Epithelial cell of proximal tubule (primary cell): ENCODE measurements around the gene AQP10. TPM values are rescaled to one million over a fixed set of nuclear protein-coding genes. Genes with fewer than 3 reads are reported as not detected.
"Not testable (repeated sequence)": the region's sequence is repeated elsewhere in the genome, so short reads cannot be mapped to it uniquely, and the experiment has no call there.

Experiments used
- DNase-seq: peaks from one replicate; pipeline ENCODE4 v3.0.0-alpha.2; 2011; ENCODE audit warnings: low read depth
- H3K4me3 ChIP-seq: 2 replicates; pipeline ENCODE4 v1.5.1; 2011; ENCODE audit warnings: low read depth, mild to moderate bottlenecking, low read length
- total RNA-seq: library from RNA; depleted of rRNA; stranded (reverse); fragments of >200 nt; gene quantifications from 2 replicates; pipeline ENCODE4 v1.2.3, GENCODE V29; 2015
- TF ChIP-seq, protein P1 (sequence below): conservative IDR thresholded peaks from 2 replicates; pipeline ENCODE4 v1.5.1; 2012; ENCODE audit warnings: low read depth, mild to moderate bottlenecking, low read length

AQP10 gene
- total RNA-seq, 1 donor from 2014 or later, result not detected

DNA sequence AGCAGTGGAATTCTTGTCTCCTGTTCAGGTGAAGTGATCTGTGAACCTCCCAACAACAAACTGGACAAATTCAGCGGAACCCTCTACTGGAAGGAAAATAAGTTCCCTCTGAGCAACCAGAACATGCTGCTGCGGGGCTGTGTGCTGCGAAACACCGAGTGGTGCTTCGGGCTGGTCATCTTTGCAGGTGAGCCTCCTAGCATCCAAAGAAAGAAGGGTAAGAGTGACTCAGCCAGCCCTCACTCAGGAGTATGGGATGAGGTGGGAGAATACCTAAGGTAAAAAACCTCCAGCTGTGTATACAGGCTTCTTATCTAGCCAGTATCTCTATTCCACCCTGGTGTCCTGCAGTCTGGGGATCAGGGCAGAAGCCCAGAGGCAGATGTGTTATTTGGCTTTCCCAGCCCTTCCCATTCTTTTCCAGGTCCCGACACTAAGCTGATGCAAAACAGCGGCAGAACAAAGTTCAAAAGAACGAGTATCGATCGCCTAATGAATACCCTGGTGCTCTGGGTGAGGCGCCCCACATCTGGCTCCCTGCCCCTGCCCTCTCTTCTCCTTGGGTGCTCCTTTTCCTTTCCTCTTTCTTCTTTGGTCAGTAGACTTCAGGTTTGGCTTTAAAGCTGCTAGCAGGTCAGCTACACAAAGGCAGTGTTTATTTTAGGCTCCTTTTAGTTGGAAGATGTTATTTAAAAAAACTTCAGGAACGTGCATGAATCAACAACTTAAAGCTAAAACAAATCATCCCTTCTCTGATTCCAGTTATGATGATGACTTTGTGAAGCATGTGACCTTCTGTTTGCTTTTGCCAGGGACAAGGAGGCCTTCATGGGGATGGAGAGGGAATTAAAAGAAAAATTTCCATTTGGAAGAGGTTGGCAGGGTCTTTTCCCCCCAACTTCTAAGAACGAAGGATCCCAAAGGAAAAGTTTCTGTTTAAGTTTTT lies 13.5 kb downstream of the AQP10 start:
- TF ChIP-seq, protein P1, sequence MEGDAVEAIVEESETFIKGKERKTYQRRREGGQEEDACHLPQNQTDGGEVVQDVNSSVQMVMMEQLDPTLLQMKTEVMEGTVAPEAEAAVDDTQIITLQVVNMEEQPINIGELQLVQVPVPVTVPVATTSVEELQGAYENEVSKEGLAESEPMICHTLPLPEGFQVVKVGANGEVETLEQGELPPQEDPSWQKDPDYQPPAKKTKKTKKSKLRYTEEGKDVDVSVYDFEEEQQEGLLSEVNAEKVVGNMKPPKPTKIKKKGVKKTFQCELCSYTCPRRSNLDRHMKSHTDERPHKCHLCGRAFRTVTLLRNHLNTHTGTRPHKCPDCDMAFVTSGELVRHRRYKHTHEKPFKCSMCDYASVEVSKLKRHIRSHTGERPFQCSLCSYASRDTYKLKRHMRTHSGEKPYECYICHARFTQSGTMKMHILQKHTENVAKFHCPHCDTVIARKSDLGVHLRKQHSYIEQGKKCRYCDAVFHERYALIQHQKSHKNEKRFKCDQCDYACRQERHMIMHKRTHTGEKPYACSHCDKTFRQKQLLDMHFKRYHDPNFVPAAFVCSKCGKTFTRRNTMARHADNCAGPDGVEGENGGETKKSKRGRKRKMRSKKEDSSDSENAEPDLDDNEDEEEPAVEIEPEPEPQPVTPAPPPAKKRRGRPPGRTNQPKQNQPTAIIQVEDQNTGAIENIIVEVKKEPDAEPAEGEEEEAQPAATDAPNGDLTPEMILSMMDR, result no peak
- no peak for DNase-seq
- no peak overlapping the region for H3K4me3 ChIP-seq

DNA sequence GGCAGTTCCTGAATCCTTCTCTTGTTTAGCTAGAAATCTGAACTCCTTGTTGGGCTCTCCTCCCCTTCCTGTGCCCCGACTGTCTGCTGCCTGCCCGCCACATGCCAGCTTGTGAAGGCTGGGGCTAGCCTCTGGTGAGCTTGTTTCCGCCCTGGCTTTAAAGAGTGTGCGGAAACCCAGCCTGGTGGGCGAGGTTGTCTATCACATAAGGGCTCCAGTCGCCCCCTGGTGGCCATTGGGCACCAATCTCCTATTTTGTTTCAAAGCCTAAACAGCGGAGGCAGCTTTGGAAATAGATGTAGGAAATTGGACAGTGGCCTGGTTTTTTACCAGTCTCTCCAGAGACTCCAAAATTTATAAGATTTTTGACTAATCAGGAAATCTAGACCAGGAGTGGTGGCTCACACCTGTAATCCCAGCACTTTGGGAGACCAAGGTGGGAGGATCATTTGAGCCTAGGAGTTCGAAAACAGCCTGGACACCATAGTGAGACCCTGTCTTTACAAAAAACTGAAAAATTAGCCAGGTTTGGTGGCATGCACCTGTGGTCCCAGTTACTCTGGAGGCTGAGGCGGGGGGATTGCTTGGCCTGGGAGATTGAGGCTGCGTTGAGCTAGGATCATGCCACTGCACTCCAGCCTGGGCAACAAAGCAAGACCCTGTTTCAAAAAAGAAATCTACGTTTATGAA lies 14.3 kb downstream of the AQP10 start:
- DNase-seq, result no peak
- TF ChIP-seq, protein P1, result peak; percentile 91
- H3K4me3 ChIP-seq, result no peak overlapping the region

DNA sequence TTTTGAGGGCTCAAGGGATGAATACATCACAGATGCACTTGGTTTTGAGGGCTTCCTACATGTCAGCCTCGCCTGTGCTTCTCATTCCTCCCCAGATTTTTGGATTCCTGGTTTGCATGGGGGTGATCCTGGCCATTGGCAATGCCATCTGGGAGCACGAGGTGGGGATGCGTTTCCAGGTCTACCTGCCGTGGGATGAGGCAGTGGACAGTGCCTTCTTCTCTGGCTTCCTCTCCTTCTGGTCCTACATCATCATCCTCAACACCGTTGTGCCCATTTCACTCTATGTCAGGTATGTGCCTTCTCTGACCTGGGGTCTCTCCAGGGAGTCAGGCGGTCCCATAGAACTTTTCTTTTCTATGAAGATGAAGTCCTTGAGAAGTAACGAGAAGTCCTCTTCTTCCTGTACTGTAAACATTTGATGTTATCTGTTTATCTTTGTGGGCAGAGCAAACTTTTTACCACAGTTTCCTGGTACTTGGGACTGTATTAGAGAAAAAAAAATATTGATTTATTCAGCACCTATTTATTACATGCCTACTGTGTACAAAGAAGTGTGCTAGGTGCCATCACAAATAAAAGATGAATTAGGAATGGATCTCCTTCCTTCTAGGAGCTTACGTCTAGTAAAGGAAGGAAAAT lies 16.5 kb downstream of the AQP10 start:
- no peak overlapping the region for H3K4me3 ChIP-seq
- no peak for DNase-seq
- TF ChIP-seq, protein P1, result no peak

DNA sequence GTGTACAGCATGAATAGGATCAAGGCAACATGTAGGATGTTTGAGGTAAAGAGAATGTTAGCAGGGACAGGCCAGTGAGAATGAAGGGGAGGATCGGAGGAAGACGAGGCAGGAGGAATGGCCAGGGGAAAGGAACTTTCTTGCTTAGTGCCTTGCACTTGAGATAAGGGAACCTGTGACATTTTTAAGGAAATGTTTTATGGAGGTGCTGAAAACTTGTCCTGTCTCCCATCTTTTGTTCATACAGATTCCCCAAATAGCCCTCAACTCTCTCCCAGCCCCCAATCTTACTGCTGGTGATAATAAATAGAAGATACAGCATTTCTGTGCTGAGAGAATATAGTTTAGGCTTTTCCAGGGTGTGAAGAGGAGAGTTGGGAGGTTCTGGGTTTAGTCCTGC lies 18.0 kb downstream of the AQP10 start:
- H3K4me3 ChIP-seq, result no peak overlapping the region
- TF ChIP-seq, protein P1, result no peak
- DNase-seq, result no peak

DNA sequence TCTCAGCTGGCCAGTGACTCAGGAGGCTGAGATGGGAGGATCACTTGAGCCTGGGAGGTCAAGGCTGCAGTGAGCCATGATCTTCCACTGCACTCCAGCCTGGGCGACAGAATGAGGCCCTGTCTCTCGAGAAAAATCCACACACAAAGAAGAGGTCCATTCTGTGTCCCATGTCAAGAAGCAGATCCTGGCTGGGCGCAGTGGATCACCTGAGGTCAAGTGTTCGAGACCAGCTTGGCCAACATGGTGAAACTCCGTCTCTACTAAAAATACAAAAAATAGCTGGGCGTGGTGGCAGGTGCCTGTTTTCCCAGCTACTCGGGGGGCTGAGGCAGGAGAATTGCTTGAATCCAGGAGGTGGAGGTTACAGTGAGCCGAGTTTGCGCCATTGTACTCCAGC lies 20.5 kb downstream of the AQP10 start:
- H3K4me3 ChIP-seq, DNase-seq: not testable (repeated sequence)

DNA sequence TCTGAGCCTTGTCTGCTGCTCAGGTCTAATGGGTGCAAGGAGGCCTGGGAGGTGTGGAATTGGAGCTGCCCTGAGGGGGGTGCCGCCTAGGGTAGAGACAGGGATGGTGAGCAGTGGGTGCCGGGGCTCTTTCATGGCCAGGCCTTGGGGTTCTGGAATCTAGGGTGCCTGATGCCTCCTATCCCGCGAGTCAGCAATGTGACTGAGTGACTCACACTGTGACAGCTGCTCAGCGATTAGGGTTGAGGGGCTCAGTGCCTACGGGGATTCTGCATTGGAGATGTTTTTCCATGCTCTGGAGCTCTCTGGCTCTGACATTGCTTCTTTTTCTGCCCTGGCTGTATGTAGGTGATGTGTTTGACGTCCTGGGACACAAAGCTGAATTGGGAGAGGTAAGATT lies 21.2 kb downstream of the AQP10 start:
- TF ChIP-seq, protein P1, result no peak
- H3K4me3 ChIP-seq, result no peak overlapping the region
- DNase-seq, result no peak

DNA sequence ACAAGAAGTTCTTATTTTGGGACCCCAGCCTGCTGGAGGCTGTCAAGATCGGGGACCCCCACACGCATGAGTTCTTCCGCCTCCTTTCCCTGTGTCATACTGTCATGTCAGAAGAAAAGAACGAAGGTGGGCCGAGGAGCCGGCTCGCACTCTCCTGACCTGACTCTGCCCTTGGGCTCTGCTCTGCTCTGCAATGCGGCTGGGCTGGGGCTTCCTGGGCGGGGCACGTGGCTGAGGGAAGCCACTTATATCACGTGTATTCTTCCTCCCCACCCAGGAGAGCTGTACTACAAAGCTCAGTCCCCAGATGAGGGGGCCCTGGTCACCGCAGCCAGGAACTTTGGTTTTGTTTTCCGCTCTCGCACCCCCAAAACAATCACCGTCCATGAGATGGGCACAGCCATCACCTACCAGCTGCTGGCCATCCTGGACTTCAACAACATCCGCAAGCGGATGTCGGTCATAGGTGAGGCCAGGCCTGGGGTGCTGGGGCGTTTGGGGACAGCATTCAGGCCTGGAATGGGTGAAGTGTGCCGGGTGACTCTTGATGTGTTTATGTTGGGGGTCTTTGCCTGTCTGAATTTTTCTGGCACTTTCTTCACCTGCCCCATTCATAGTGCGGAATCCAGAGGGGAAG lies 22.1 kb downstream of the AQP10 start:
- no peak for DNase-seq
- H3K4me3 ChIP-seq, result no peak overlapping the region
- TF ChIP-seq, protein P1, result no peak
